Endothelial cell of umbilical vein (primary cell): ENCODE measurements around the gene GABPB1.

Experiments used
- CTCF ChIP-seq, 2 donors: IDR thresholded peaks; 1 replicate in 1 of 2; 2 replicates in 1 of 2; pipeline ENCODE4 v1.5.1; 2011; ENCODE audit warnings: low read length in 2 of 2, mild to moderate bottlenecking in 2 of 2, moderate library complexity in 2 of 2, control low read depth in 1 of 2, inconsistent platforms in 1 of 2, low read depth in 1 of 2; ENCODE audit not compliant: insufficient read depth in 1 of 2; ENCODE audit errors: extremely low read depth in 1 of 2
- POLR2A ChIP-seq: IDR thresholded peaks from 2 replicates; pipeline ENCODE4 v1.6.1; 2012; ENCODE audit warnings: low read depth, mild to moderate bottlenecking, control low read depth, low read length
- POLR2AphosphoS5 ChIP-seq: IDR thresholded peaks from 2 replicates; pipeline ENCODE4 v1.6.1; 2012; ENCODE audit warnings: low read depth, mild to moderate bottlenecking, control low read depth, low read length, moderate library complexity; ENCODE audit not compliant: insufficient read depth

GRCh38 chr15:50330921-50331320 lies 24.1 kb downstream of the GABPB1 start:
- TF ChIP-seq POLR2AphosphoS5 = no peak
- TF ChIP-seq POLR2A = no peak
- no peak for TF ChIP-seq CTCF (IDR thresholded peaks at IDR 0.05; ENCODE audit: extremely low read depth in 1 of 2, insufficient read depth in 1 of 2, low read depth in 1 of 2, low read length in 2 of 2)
